Stimulated activated CD8-positive, alpha-beta memory T cell treated with anti-CD3 and anti-CD28 coated beads, Interleukin-15, amount 100 ng/mL, for 48 hours (primary cell): Measurements from ENCODE around the gene SYNDIG1.

Experiments
- DNase-seq, 2 donors: peaks; one replicate each; pipeline ENCODE4 v3.0.0-alpha.2; 2020; ENCODE audit warnings: low read depth in 2 of 2

Gene SYNDIG1

DNA sequence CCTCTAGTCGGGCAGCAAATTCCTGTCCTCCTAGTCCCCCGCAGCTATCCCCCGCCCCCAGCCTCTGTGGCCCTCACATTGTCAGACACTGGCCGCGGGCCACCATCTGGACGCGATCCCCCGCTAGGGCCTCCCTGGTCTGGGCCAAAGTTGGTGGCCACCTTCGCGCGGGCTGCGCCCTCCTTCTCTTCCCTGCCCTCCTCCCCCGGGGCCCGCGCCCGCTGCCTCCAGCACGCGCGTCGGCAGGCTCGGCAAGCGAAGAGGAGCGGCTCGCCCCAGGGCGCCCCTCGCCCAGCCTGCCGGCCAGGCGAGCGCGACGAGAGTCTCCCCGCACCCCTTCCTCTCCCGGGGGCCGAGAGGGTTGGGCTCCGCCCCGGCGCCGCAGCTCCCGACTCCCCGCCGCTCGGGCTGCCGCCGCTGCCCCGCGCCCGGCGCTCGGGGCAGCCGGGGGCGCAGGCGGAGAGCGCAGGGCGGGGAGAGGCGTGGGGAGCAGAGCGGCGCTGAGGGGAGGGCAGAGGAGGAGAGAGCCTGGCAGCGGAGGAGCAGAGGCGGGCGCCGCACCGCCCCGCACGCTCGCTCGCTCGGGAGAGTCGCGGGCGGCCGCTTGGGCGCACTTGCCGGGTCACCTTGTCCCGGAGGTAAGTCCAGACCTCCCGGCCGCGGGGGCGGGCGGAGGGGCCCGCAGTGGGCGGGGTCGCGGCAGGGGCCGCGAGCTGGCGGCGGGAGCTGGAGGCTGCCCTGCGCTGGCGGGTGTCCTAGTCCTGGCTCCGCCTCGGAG, at the start of gene SYNDIG1:
Gene SYNDIG1, plus strand, starts transcription at position 514 of the 778 bp plus-strand sequence. CDS start 73,469 bp downstream, outside the sequence.
- no peak for DNase-seq

- no peak for DNase-seq
Observed at GRCh38 chr20:24419786-24420185, 49.6 kb upstream of the SYNDIG1 start.

DNA sequence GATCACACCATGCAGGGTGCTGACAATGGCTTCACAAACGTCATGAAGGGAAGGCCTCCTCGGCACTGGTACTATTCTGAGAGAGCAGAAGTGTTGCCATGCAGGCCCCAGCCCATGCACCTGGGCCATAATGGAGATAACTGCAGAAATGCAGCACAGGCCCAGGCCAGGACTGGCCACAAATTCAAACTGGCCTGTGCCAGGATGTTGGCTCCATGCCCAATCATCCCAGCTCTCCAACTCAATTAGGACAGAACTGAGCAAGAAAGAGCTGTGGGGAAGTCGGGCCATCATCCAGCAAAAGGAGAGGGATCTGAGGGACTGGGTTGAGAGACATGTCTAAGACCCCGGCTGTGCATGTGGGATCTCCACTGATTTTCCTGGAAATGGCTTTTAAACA, 48.9 kb upstream of the SYNDIG1 start:
- DNase-seq, result no peak

DNA sequence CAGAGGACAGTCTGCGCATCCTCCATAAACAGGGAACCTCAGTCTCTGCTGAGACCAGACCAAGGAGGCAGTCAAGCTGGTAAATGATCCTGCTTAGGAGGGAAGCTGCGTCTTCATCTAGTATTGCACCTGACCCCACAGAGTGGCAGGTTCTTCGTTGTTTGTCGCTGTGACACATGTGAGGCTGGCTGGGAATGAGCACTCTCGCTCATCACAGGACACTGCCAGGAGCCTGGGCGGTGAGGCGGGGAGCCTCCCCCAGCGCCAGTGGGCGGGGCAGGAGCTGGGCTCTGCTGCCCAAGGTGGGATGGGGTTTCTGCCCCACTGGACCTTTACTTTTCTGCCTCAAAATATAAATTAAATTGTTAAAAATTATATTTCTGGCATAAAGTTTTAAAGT, 48.4 kb upstream of the SYNDIG1 start:
- no peak for DNase-seq

- no peak for DNase-seq
Observed at GRCh38 chr20:24422091-24422760, 47.2 kb upstream of the SYNDIG1 start.

DNA sequence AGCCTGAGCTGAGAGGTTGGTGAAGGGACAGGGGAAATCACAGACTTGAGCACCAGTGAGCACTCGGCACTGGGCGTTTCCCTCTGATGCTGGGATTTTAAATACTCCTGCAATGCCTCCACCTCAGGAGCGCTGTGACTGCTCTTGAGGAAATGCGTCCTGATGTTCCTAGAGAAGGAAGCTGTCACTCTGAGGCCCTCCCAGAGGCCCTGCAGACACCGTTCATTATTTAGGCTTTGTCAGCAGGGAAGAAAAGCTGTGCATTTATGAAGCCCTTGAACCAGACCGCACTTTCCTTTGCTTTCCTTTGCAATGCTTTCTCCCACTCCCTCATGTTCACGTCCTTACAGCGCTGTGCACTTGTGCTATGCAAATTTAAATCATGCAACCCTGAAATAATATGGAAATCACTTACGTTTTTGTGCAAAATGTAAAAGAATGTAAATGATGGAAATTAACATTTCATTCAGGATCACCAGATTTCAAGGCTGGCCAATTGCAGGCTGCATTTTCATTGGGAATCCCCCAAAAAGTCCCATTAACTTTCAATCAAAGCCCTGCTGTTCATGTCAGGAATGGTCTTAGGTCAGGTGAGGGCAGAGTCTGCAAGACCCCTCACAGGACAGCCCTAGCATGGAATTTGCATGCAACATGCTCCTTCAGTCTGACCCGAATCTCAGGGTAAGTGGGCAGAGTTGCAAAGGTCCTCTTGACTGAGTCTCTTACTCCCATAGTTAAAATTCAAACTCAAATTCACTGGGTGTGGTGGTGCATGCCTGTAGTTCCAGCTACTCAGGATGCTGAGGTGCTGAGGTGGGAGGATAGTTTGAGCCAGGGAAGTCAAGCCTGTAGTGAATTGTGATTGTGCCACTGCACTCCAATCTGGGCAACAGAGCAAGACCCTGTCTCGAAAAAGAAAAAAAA, 45.8 kb upstream of the SYNDIG1 start:
- DNase-seq, result no peak

DNA sequence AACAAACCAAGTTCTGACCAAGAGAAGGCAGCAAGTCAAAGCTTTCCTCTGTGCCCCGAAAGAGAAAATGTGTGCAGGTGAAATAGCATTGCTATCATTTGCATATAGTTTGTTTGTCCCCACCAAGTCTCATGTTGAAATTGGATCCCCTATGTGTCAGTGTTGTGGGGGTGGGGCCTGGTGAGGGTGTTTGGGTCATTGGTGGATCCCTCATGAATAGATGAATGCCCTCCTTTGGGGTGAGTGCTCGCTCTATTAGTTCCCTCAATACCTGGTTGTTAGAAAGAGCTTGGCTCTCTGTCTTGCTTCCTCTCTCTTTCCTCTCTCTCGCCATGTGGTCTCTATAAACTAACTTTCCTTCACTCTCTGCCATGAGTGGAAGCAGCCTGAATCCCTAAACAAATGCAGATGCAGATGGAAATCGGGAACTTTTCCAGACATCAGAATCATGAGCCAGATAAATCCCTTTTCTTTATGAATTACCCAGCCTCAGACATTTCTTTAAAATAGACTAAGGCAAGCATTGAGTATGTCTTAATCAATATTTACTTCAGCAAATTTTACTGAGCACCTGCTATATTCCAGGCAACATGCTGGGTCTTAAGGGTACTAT, 43.8 kb upstream of the SYNDIG1 start:
- no peak for DNase-seq

GRCh38 chr20:24431279-24432045, 38.0 kb upstream of the SYNDIG1 start:
- DNase-seq, result no peak

GRCh38 chr20:24432046-24432442, 37.4 kb upstream of the SYNDIG1 start:
- no peak for DNase-seq

DNA sequence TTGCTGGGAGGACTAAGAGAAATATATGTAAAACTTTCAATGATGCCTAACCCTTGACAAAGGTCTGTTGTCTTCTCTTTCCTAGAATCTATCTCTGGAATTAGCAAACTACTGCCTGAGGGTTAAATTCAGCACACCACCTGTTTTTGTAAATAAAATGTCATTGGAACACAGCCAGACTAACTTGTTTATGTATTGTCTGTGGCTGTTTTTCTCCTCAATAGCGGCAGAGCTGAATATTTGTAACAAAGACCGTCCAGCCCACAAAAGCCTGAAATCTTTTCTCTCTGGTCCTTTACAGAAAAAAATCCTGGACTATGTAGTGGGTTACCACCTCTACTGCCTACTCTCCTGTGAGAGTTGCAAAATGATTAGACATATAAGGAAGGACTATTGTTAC, 33.3 kb upstream of the SYNDIG1 start:
- DNase-seq, result no peak

DNA sequence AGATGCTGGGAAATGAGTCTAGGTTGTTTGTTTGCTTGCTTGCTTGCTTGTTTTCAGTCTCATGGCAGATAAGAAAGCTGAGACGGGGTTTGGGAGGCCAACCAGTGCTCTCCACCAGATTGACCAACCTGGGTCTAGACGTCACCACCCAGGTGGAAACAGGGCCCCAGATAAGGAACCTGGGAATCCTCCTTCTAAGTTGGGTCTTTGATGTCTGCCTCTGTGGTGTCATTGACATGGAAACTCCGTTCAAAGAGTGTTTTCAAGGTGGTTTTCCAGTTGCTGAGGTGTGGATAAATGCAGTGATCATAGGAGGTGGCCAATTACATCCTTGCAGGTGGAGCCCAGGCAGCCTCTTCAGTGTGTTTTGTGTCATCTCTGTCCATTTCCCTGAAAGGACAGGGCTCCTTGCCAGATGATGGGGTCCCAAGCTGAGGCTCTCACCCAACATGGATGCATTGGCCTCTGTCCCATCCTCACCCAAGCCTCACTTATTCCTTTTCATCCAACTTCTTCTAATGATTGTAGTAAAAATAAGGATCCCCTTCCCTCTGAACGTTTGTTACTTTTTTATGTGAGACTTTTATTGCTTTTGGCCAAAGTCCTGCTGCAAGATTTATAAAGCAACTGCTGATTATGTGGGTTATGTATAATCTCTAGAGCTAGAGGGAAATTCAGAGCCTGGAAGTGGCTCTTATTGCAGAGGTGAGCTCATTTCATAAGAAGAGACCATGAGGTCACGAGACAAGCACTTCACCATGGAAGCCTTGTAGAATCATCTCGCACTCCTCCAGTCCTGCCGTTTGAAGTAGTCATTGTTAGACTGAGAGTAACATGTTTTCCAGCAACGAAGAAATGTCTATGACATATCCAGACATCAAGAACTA, 32.0 kb upstream of the SYNDIG1 start:
- DNase-seq, result no peak

- no peak for DNase-seq
Observed at GRCh38 chr20:24438331-24438730, 31.1 kb upstream of the SYNDIG1 start.

DNA sequence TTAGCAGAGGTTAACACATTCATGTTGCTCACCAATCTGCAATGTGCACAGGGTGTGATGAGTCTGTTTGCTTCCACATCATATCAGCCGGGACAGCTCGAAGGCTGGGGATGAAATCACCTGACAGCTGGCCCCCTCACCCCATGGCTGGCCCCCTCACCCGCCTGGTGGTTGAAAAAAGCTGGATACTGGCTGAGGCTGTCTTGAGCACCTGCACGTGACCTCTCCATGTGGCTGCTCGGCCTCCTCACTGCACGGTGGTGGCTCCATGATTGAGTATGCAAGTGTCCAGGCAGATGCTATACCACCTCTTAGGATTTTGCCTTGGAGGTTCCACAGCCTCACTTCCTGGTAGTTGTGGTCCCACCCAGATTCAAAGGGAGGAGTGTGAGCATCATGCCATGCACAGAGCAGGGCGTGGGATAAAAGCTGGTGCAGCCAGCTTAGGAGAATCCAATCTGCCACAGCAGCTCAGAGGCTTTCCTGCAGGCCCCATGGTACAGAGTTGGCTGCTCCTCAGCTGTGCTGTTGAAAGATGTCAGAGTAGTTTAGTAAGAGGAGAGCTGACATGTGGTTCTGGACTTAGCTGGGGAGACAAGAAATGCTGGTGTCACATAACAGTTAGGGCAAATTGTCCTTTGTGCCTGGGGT, 29.6 kb upstream of the SYNDIG1 start:
- DNase-seq, result no peak

- no peak for DNase-seq
Observed at GRCh38 chr20:24441661-24442060, 27.8 kb upstream of the SYNDIG1 start.

- no peak for DNase-seq
Observed at GRCh38 chr20:24442909-24443308, 26.5 kb upstream of the SYNDIG1 start.

GRCh38 chr20:24443436-24443835, 26.0 kb upstream of the SYNDIG1 start:
- no peak for DNase-seq

DNA sequence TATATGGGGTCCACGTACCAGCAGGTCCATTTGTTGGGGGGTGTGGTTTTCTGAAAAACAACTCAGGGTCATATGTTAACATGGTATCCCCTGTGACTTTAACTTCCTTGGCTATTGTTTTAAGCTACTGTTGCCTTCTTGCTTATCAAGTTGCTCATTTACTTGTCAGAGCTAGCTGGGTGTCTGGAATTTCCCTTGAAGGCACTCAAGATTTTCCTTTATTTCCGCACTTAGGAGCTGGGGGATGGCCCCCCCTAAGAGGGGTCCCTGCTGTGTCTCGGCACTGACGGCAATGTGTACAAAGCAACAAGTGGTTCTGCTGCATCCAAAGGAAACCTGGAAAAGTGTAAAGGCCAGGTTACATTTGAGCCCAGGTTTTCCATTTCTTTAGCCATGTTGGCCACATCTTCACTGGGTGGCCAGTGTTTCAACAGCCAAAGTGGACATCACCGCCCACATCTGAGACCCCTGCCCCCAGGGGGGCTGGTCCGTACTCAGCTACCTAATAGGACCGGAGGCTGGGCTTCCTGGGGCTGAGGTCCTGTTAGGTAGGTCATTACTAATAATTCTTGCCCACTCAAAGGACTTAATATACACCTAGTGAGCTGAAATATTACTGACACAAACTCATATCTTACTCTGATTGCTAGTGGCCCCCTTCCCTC, 24.8 kb upstream of the SYNDIG1 start:
- DNase-seq, result no peak

- no peak for DNase-seq
Observed at GRCh38 chr20:24445510-24446170, 23.8 kb upstream of the SYNDIG1 start.
